HG03520 (cell line): ENCODE data around the gene MFSD12.
A peak's percentile ranks its signal among the peaks of the same experiment; 100 is the strongest.

Experiments
- ATAC-seq: cut with Tn5 transposase; IDR thresholded peaks from one replicate; pipeline ENCODE4 v1.9.1; 2021; ENCODE audit warnings: mild to moderate bottlenecking, moderate library complexity; ENCODE audit not compliant: unreplicated experiment

Gene MFSD12

DNA sequence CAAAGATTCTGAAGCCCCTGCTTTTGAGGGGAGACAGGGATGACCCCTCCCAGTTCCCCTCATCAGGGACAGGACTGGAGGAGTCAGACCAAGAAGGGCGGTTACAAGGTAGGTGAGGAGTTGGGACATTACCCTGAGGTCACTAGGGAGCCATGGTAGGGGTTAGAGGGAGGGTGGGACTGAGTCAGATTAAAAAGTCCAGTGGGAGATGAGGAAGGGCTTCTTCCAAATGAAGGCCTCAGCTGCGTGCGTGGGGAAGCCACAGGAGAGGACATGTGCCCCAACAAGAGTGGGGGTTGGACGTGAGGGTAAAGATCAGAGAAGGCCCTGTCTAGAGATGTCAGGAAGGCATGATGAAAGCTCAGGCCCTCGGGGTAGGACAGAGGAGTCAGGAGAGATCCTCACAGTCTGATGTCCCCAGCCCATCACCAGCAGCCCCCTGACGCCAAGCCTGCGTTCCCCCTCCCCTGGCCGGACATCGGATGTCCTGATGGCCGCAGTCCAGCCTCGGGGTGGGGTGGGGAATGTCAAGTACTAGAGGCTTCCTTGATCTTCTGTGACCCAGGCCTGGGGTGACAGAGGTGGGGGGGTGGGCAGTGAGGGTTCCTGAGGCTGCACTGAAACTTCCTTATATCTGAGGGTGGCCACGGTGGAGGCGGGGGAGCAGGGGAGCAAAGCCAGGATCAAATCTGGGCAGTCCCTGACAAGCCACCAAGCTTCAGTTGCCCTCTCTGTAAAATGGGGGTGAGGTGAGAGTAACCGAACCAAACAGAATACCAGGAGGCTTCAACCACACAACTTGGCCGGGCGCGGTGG, 6.5 kb upstream of the MFSD12 start:
- ATAC-seq, result no peak

DNA sequence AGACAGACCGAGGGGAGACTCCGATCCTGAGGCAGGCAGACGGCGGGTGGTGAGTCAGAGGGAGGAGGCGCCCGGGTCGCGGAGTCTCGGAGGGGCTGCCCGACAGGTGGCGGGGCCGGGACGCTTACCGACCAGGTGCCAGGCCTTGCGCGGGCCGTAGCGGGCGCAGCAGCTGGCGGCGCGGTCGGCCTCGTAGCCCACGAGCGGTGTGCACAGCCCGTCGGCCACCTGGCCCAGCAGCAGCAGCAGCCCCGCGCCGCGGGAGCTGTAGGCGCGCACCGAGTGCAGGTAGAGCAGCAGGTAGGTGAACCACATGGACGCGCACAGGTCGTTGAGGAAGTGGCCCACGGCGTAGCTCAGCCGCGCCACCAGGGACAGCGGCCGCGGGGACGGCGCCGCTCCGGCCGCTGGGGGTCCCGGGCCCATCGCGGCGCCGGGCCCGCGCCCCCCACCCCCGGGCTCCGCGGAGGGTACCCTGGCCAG, 367 bp downstream of the MFSD12 start:
- ATAC-seq, result peak; percentile 21

DNA sequence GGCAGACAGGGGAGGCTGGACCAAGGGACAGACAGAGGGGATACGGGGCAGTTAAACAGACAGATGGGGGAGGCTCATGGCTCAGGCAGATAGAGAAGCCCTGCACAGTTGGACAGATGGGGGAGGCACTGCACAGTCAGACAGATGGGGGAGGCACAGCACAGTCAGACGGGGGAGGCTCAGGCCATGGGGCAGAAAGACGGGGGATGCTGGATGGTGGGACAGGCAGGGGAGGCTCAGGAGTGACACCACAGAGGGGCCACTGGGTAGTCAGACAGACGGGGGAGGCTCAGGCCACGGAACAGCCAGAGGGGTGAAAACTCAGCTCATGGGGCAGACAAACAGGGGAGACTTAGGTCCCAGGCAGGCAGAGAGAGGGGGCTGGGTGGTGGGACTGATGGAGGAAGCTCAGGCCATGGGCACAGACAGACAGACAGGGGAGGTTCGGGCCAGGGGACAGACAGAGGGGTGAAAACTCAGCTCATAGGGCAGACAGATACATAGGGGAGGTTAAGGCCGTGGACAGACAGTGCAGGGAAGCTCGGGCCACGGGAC, 886 bp downstream of the MFSD12 start:
- no peak for ATAC-seq

DNA sequence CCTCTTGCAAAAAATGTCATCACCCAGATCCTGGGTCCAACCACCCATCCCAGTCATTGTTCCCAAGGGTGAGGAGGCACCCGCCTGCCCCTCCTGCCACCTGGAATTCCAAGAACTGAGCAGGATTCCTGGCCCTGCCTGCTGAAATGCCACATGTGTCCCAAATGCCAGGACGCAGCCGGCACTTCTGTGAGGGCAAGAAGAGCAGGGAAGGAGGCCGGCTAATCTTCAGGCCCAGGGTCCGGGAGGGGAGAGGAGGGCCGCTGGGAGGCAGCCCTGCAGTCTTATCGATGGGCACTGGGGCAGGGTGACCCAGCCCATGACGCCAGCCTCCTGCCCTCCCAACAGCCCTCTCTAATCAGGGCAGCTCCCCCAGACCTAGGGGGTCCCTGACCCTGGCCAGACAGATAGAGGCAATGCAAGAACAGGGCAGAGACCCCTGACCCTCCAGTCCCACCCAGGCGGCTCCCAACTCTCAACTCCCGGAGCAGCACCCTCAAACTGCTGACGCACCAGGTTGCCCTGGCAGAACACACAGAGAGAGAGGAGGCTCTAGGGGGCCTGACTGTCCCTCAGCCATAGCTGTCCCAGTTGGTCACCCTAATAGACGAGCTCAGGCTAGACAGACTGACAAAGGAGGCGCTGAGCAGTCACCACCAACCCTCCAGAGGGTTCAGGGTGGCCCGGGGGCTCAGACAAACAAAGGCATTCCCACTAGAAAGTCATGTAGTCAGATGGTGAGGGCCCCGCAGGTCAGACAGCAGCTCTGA, 1.5 kb downstream of the MFSD12 start:
- ATAC-seq, result no peak

DNA sequence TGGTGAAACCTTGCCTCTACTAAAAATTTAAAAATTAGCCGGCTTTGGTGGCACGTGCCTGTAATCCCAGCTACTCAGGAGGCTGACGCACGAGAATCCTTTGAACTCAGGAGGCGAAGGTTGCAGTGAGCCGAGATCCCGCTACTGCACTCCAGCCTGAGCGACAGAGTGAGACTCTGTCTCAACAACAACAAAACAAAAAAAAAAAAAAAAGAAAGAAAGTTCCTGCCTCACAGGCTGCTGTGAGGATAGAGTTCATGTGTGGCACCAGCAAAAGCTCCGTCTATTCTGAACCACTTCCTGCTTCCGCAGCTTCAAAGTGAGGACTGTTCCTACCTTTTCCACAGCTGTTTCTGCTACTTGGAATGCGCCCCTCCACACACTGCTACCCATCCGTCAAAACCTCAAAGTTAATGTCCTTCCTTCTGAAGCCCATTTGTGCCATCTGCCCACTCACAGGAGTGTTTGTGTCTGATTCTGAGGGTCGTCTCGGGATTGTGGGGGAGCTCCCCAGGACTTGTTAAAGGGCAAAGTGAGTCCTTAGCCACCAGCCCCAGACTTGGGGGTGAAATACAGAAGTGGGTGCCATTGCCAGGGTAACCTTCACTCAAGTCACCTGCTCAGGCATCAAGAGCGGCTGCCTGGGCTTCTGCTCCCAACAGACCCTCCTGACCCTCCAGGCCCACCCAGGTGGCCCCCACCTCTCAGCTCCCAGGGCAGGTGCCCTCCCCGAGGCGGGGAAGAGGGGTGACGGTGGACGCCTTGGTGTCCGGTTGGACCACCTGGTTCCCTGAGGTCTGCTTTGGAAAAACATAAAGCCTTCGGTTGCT, 2.9 kb downstream of the MFSD12 start:
- no peak for ATAC-seq

DNA sequence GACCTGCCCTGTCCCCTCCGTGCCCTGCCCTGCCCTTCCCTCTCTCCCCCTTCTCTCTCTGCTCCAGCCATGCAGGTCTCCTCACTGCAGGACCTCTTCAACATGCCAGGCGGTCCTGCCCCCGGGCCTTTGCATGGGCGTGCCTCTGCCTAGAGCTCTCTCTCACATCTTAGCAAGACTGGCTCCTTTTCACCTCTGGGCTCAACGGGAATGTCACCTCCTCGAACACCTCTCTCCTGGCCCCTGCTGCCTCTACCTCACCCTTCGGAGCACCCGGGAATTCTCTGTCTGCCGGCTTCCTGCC, 5.6 kb downstream of the MFSD12 start:
- no peak for ATAC-seq

DNA sequence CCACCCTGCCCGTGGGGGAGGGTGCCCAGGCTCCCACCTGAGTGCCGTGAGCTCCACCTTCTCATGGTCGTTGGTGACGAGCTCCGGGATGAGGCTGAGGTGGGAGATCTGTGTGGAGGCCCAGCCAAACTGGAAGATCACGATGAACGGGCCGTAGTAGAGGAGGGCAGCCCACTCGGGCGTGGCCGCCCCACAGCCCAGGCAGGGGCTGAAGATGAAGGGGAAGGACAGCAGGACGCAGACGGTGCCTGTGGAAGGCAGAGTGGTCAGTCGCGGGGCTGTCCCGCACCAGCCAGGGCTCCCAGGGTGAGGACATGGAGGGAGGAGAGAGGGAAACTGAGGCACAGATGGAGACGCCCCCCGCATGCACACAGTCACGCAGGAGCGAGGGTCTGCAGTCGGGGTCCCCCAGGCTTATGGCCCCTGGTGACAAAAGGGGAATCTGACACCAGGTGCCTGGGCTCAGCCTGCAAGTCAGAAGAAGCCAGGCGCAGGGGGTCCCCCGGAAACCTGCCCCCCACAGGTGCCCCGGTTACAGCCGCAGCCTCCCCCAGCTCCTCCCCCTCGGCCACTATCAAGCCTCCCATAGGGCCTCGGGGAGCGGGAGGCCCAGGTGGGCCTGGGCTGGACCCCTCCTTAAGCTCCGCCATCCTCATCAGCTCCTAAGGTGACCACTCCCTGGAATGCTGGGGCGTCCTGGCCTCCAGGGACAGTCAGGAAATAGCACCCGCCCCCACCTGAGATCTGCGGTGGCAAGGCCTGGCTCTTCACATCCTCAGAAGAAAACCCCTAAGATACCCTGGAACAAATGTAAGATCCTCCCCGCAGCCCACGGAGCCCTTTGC, 6.2 kb downstream of the MFSD12 start:
- no peak for ATAC-seq

DNA sequence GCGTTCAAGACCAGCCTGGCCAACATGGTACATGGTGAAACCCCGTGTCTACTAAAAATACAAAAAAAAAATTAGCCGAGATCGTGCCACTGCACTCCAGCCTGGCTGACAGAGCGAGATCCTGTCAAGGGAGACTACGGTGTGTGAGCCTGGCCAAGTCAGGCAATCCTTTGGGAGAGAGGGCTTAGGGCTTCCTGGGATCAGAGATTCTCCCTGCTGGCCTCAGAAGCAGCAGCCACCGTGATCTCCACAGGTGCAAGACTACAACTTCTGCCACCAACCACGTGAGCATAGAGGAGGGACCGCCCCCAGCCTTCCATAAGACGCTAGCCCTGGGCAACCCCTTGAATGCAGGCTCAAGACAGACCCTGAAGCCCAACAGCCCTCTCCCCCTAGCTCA, 7.6 kb downstream of the MFSD12 start:
- no peak for ATAC-seq

DNA sequence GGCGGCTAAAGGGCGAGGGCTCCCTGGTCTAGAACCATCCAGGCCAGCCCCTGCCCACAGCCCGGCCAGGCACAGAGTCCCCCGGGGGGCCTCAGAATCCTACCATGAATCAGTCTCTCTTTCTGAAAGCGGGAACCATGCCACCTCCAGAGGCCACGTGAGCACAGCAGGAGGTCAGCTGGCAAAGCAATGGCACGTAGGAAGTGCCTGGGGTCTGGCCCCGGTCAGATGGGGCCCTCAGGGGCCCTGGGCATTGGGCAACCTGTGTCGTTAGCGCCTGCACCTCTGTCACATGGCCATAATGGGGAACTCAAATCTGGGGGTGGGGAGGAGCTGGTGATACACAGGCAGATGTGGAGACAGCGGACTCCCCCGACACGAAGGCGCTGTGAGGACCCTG, 8.8 kb downstream of the MFSD12 start:
- no peak for ATAC-seq

DNA sequence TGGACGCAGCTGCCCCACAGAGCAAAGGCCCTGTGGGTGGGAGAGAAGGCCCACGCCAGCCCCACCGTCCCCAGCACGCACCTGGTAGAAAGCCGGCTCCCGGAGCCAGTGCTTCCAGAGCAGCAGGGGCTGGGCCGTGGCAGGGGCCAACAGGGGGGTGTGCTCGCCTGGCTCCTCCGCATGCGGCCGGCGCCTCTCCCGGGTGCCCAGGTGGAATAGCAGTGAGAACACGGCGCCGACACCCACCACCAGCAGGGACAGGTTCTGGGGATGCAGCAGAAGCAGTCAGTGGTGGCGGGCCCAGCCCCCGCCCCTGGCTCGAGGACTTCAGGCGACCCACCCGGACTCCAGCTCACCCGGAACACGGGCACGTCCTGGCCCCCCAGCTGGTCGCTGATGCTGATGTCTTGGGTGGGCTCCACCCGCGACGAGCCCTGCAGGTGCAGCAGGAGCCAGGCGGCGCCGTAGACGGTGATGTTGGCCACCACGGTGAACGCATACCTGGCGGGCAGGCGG, 9.6 kb downstream of the MFSD12 start:
- ATAC-seq, result no peak

DNA sequence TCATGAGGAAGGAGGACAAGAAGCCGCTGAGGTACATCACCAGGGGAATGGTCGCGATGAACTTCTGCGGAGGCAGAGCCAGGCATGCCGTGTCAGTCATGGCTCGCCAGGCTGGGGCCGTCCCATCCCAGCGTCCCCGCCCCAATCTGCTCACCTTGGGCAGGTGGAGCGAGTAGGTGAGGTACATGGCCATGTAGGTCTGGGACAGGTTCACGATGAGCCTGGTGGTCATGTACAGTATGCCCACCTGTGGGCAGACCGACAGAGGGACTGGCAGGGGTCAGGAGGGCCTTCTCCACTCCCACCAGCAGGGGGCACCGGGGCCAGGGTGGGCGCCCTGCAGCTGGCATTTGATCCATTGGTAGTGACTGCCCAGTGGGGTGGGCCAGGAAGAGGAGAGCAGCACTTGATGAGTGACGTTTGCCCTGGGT, 10.1 kb downstream of the MFSD12 start:
- no peak for ATAC-seq

DNA sequence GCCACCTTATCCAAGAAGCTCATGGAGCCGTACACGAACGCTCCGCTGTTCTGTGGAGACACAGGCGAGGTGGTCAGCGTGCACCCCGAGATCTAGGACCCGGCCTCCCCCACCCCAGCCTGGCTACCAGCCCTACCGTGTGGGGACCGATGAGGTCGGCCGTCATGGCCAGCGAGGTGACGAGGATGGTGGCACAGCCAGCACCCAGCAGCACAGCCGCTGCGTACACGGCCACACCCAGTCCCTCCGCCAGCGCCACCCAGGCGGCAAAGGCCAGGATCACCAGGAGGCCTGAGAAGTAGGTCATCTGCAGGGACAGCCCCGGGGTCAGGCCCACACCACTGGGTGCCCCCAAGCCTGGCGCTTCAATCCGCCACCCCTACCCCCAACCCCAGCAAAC, 11.3 kb downstream of the MFSD12 start:
- no peak for ATAC-seq

DNA sequence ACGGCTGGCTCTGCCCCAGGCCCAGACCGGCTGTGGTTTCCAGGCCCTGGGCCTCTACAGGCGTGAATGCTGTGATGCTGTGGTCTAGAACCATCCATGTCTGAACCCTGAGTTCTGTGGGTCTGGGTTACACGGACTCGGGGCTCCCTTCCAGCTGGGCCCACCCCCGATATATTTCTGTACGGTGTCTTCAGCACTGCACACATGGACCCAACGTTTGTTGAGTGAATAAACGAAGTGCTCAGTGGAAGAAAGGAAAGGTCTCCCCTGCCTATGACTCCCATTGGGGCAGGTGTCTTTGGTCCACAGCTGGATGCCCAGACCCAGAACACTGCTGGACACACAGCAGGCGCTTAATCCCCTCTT, 11.7 kb downstream of the MFSD12 start:
- ATAC-seq, result no peak

DNA sequence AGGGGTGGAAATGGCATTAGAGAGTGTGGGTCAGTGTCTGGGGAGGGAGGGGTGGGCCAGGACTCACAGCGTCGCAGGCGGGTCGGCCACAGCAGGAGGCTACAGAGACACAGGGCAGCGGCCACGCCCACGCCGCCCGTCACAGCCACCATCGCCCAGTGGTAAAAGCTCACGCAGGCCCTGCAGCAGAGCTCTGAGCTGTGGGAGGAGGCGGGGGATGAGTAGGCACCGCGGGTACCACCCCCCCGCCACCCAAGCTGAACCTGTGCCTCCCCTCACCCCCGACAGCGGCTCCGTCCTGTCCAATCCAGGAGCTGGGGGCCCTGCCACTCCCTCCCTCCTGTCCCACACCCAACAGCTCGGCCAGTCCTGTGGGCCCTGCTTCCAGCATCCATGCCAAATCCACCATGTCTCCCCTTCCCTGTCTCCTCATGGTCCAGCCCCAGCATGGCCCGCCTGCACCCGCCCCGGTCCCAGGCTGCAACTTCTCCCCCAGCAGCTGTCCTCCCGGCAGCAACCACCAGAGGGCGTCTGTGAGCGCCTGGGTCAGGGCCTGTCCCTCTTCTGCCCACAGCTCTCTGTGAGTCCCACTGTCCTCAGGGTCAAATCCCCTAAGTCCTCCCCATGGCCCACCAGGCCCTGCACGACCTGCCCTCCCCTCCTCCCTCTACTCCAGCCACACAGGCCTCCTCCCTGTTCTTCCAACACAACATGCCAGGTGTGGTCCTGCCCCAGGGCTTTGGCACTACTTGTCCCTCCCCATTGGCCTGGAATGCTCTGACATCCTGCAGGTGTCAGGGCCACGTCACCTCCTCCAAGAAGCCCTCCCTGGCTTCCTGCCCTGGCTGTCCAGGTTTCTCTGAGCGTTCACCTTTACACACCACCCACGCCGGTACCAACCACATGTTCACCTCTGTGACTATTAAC, 12.4 kb downstream of the MFSD12 start:
- no peak for ATAC-seq

DNA sequence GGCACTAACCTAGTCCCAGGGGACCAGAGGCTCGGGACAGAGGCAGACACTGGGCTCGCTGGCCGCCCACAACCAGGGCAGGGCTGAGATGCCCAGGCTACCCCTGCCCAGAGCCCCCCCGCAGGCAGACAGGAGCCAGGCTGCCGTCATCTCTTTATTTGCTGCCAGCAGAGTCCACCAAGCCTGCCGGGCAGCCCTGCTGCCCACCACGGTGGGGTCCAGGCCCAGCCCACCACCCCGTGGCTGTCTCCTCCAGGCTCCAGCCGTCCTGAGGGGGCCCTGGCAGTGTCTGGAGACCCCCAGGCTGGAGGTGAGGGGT, 13.4 kb downstream of the MFSD12 start:
- no peak for ATAC-seq

DNA sequence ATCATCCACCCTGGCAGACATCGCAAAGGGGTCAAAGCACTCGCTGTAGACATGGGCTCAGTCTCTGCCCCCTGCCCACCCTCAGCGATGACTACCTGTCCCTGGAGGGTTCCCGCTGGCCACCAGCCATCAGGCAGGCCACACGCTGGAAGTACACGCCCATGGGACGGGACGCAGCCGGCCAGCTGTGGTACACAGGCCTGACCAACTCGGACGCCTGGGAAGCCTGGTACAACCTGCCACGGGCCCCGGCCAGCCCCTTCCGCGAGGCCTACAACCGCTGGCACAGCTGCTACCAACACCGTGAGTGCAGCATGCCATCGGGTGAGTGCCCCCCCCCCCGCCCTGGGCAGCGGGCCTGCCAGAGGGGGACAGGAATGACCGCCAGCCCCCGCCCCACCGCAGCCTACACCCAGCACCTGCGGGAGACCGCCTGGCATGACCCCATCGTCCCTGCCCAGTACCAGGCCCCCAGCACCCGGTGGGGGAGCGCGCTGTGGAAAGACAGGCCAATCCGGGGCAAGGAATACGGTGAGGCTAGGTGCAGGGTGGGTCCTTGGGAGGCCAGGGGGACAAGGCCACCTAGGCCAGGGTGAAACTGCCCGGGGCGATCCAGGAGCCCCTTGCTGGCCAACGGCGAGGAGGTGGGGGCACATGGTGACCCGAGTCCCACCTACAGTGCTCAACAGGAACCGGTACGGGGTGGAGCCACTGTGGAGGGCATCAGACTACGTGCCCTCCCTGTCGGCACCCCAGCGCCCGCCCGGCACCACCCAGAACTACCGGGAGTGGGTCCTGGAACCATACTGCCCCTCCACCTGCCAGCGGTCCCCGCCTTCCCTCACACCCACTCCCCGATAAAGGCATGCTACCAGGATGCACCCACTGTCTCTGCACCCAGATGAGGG, 14.0 kb downstream of the MFSD12 start:
- ATAC-seq, result no peak

DNA sequence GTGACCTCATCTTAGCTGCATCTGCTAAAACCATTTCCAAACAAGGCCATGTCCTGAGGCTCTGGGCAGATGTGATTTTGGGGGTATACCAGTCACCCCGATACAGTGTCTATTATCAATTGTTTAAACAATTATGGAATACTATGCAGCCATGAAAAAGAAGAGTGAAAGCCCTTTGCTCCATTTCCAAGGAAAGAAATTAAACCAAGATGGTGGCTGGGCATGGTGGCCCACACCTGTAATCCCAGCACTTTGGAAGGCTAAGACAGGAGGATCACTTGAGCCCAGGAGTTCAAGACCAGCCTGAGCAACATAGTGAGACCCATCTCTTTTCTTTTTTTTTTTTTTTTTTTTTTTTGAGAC, 17.6 kb downstream of the MFSD12 start:
- no peak for ATAC-seq
